Measurements from ENCODE around the gene DDX5.

DNA sequence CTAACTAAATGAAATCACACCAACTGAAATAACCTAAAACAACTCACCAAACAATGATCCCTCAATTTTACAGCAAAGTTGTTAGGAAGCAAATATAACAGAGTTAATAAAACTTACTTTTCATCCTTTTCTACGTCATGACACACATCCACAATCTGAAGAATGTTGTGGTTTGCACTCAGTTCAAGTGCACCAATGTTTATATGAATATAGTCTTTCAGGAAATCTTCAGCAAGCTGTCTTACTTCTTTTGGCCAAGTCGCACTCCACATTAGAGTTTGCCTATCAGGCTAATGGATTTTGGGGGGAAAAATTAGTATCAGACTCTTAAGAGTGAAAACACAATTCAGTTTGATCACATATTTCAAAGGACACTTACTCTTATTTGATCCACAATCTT, 3.3 kb downstream of the DDX5 start:
- no peak for TF ChIP-seq TAF1 (IDR thresholded peaks at IDR 0.05; ENCODE audit: borderline replicate concordance, insufficient read depth, low read length)
- TF ChIP-seq, protein P1, sequence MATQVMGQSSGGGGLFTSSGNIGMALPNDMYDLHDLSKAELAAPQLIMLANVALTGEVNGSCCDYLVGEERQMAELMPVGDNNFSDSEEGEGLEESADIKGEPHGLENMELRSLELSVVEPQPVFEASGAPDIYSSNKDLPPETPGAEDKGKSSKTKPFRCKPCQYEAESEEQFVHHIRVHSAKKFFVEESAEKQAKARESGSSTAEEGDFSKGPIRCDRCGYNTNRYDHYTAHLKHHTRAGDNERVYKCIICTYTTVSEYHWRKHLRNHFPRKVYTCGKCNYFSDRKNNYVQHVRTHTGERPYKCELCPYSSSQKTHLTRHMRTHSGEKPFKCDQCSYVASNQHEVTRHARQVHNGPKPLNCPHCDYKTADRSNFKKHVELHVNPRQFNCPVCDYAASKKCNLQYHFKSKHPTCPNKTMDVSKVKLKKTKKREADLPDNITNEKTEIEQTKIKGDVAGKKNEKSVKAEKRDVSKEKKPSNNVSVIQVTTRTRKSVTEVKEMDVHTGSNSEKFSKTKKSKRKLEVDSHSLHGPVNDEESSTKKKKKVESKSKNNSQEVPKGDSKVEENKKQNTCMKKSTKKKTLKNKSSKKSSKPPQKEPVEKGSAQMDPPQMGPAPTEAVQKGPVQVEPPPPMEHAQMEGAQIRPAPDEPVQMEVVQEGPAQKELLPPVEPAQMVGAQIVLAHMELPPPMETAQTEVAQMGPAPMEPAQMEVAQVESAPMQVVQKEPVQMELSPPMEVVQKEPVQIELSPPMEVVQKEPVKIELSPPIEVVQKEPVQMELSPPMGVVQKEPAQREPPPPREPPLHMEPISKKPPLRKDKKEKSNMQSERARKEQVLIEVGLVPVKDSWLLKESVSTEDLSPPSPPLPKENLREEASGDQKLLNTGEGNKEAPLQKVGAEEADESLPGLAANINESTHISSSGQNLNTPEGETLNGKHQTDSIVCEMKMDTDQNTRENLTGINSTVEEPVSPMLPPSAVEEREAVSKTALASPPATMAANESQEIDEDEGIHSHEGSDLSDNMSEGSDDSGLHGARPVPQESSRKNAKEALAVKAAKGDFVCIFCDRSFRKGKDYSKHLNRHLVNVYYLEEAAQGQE (IDR thresholded peaks at IDR 0.05; ENCODE audit: insufficient read depth in 1 of 2, low read depth in 2 of 2, low read length in 2 of 2), result no peak
- TF ChIP-seq POLR2AphosphoS5 (IDR thresholded peaks at IDR 0.05; ENCODE audit: low read depth, low read length), result no peak
- TF ChIP-seq SIN3A (IDR thresholded peaks at IDR 0.05; ENCODE audit: borderline replicate concordance, insufficient read depth, low read length), result no peak
- TF ChIP-seq FOXP2 (optimal IDR thresholded peaks at IDR 0.05; ENCODE audit: borderline replicate concordance, extremely low read depth, extremely low read length, insufficient read depth), result no peak

Data from PFSK-1 (cell line).